H1 (cell line): ENCODE data around the gene DSCAM. TPM values are rescaled to one million over a fixed set of nuclear protein-coding genes. Genes with fewer than 3 reads are reported as not detected.

ENCODE experiments used
- polyA plus RNA-seq, 7 experiments: library from polyadenylated mRNA; depleted of rRNA in 3 of 7; stranded (reverse) in 5 of 7; unstranded in 2 of 7; fragments of >200 nt in 5 of 7; fragments of 200-250 nt in 2 of 7; gene quantifications; 1 replicate in 5 of 7; 2 replicates in 1 of 7; 4 replicates in 1 of 7; pipeline versions ENCODE4 v1.2.1 to v1.2.3, GENCODE V29; 2011 to 2013; ENCODE audit warnings: missing spikeins in 2 of 7, mixed read lengths in 2 of 7
- total RNA-seq: library from RNA; stranded (reverse); fragmentation: NEBNext Ultra II Directional; extraction: Animal tissue kit (Norgen Biotek cat#: 25700); gene quantifications from 2 replicates; pipeline ENCODE4 v1.2.1, GENCODE V29; 2021
- TF ChIP-seq, protein P1 (sequence below): fragments of 300-600 bp; sonication (generic); IDR thresholded peaks from 2 replicates; pipeline ENCODE4 v1.7.1; 2012; ENCODE audit warnings: low read length, moderate library complexity, mild to moderate bottlenecking, inconsistent platforms; ENCODE audit not compliant: insufficient replicate concordance

DSCAM gene
- total and polyA plus RNA-seq, 2 of the 8 experiments (the other 6 are each of a cell fraction or from before 2014, with no cell fraction given) = 0.02 to 0.15 TPM

DNA sequence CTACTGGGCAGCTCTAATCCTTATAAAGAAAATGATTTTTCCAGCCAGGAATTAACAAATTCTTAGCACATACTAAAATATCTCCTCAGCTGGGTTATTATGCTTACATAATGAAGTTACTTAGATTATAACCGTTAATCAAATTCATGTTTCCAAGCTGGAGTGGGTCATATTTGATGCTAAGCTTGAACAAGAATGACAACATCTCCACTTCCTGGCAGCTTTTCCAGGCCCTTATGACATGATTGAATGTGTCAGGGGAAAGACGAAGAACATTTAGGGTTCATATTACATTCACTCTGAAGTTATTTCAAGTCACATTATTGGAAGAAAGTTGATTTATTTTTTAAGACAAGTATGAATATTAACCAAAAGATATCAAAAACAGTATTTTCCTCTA is 646.0 kb downstream of the DSCAM start (continued):
- TF ChIP-seq, protein P1, sequence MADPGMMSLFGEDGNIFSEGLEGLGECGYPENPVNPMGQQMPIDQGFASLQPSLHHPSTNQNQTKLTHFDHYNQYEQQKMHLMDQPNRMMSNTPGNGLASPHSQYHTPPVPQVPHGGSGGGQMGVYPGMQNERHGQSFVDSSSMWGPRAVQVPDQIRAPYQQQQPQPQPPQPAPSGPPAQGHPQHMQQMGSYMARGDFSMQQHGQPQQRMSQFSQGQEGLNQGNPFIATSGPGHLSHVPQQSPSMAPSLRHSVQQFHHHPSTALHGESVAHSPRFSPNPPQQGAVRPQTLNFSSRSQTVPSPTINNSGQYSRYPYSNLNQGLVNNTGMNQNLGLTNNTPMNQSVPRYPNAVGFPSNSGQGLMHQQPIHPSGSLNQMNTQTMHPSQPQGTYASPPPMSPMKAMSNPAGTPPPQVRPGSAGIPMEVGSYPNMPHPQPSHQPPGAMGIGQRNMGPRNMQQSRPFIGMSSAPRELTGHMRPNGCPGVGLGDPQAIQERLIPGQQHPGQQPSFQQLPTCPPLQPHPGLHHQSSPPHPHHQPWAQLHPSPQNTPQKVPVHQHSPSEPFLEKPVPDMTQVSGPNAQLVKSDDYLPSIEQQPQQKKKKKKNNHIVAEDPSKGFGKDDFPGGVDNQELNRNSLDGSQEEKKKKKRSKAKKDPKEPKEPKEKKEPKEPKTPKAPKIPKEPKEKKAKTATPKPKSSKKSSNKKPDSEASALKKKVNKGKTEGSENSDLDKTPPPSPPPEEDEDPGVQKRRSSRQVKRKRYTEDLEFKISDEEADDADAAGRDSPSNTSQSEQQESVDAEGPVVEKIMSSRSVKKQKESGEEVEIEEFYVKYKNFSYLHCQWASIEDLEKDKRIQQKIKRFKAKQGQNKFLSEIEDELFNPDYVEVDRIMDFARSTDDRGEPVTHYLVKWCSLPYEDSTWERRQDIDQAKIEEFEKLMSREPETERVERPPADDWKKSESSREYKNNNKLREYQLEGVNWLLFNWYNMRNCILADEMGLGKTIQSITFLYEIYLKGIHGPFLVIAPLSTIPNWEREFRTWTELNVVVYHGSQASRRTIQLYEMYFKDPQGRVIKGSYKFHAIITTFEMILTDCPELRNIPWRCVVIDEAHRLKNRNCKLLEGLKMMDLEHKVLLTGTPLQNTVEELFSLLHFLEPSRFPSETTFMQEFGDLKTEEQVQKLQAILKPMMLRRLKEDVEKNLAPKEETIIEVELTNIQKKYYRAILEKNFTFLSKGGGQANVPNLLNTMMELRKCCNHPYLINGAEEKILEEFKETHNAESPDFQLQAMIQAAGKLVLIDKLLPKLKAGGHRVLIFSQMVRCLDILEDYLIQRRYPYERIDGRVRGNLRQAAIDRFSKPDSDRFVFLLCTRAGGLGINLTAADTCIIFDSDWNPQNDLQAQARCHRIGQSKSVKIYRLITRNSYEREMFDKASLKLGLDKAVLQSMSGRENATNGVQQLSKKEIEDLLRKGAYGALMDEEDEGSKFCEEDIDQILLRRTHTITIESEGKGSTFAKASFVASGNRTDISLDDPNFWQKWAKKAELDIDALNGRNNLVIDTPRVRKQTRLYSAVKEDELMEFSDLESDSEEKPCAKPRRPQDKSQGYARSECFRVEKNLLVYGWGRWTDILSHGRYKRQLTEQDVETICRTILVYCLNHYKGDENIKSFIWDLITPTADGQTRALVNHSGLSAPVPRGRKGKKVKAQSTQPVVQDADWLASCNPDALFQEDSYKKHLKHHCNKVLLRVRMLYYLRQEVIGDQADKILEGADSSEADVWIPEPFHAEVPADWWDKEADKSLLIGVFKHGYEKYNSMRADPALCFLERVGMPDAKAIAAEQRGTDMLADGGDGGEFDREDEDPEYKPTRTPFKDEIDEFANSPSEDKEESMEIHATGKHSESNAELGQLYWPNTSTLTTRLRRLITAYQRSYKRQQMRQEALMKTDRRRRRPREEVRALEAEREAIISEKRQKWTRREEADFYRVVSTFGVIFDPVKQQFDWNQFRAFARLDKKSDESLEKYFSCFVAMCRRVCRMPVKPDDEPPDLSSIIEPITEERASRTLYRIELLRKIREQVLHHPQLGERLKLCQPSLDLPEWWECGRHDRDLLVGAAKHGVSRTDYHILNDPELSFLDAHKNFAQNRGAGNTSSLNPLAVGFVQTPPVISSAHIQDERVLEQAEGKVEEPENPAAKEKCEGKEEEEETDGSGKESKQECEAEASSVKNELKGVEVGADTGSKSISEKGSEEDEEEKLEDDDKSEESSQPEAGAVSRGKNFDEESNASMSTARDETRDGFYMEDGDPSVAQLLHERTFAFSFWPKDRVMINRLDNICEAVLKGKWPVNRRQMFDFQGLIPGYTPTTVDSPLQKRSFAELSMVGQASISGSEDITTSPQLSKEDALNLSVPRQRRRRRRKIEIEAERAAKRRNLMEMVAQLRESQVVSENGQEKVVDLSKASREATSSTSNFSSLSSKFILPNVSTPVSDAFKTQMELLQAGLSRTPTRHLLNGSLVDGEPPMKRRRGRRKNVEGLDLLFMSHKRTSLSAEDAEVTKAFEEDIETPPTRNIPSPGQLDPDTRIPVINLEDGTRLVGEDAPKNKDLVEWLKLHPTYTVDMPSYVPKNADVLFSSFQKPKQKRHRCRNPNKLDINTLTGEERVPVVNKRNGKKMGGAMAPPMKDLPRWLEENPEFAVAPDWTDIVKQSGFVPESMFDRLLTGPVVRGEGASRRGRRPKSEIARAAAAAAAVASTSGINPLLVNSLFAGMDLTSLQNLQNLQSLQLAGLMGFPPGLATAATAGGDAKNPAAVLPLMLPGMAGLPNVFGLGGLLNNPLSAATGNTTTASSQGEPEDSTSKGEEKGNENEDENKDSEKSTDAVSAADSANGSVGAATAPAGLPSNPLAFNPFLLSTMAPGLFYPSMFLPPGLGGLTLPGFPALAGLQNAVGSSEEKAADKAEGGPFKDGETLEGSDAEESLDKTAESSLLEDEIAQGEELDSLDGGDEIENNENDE = no peak
